ENCODE measurements around the gene USP35.
"Not testable (repeated sequence)": the region's sequence is repeated elsewhere in the genome, so short reads cannot be mapped to it uniquely, and the experiment has no call there.

The USP35 gene

GRCh38 chr11:78216021-78216420, 27.3 kb downstream of the USP35 start:
- DNase-seq (ENCODE audit: low read depth in 2 of 2, low spot score in 1 of 2) = no peak

DNA sequence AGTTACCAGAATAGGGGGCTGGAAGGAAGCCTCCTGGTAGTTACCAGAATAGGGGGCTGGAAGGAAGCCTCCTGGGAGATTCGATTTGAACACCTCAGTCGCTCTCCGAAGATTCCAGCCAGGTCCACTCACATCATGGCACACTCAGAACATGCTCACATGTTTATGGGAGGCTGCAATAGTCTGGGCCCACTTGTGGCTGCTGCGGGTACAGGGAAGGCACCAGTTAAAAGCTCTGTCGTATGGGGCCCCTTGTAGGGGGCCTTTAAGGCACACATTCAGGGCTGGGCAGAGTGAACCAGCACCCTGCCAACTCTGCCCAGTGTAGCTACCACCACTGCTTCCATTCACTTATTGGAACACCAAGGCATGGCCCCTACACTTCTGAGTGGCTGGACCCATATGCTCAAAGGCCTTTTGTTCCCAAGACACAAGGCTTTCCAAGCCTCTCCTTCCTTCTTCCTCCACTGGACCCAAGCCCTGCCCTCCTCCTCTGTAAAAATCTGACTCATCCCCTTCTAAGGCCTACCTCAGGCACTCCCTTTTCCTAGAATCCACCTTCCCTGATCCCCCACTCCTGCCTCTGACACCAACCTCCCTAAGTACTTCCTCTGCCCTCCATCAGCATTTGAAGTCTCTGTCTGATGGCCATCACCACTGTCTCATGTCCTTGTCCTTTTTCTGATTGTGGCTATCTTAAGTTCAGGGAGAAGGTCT, 28.0 kb downstream of the USP35 start:
- no peak for DNase-seq (ENCODE audit: low read depth in 2 of 2, low spot score in 1 of 2)

- no peak for DNase-seq (ENCODE audit: low read depth in 2 of 2, low spot score in 1 of 2)
Observed at GRCh38 chr11:78217650-78218541, 29.2 kb downstream of the USP35 start.

DNA sequence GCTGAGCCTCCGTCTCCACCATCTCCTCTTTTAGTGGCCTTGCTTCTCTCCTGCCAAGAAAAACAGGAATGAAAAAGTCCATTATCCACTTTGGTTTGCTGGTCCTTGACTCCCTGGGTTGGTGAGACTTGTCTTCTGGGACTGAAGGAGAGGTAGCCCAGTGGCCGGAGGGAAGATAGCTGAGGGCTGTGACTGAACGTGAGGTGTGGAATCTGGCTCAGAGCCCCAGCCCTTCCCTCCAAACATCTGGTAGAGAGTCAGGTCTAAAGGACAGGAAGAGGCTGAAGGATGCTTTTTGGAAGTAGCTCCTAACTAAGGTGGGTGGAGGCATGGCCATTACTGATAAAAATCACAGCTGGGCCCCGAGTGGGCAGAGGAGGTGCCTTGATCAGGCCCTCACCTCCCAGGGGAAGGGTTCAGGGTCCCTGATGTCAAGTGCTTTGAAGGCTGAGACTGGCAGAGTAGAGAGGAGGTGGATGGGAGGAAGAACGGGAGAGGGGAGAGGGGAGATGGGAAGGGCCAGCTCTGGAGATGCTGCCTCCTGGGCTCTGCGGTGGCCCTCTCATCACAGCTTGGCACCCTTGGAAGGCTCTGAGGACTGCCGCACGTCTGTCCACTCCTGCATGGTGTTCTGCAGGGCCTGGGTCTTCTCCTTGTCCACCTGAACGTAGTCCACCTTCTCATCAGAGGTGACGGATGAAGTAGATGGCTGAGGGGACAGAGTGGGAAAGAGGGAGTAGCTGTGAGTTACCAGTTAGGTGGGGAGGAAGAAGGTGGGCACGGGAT, 30.2 kb downstream of the USP35 start:
- DNase-seq (ENCODE audit: low read depth in 2 of 2, low spot score in 1 of 2) = no peak

- no peak for DNase-seq (ENCODE audit: low read depth in 2 of 2, low spot score in 1 of 2)
Observed at GRCh38 chr11:78219493-78220217, 30.9 kb downstream of the USP35 start.

- DNase-seq (ENCODE audit: low read depth in 2 of 2, low spot score in 1 of 2) = no peak
Observed at GRCh38 chr11:78220218-78221157, 31.8 kb downstream of the USP35 start.

GRCh38 chr11:78221396-78222315, 32.9 kb downstream of the USP35 start:
- no peak for DNase-seq (ENCODE audit: low read depth in 2 of 2, low spot score in 1 of 2)

GRCh38 chr11:78222726-78223125, 34.0 kb downstream of the USP35 start:
- DNase-seq (ENCODE audit: low read depth in 2 of 2, low spot score in 1 of 2) = not testable (repeated sequence)

- DNase-seq (ENCODE audit: low read depth in 2 of 2, low spot score in 1 of 2) = no peak
Observed at GRCh38 chr11:78223320-78223954, 34.7 kb downstream of the USP35 start.

GRCh38 chr11:78224506-78224905, 35.8 kb downstream of the USP35 start:
- DNase-seq (ENCODE audit: low read depth in 2 of 2, low spot score in 1 of 2) = no peak

GRCh38 chr11:78224906-78225420, 36.2 kb downstream of the USP35 start:
- DNase-seq (ENCODE audit: low read depth in 2 of 2, low spot score in 1 of 2) = no peak

DNA sequence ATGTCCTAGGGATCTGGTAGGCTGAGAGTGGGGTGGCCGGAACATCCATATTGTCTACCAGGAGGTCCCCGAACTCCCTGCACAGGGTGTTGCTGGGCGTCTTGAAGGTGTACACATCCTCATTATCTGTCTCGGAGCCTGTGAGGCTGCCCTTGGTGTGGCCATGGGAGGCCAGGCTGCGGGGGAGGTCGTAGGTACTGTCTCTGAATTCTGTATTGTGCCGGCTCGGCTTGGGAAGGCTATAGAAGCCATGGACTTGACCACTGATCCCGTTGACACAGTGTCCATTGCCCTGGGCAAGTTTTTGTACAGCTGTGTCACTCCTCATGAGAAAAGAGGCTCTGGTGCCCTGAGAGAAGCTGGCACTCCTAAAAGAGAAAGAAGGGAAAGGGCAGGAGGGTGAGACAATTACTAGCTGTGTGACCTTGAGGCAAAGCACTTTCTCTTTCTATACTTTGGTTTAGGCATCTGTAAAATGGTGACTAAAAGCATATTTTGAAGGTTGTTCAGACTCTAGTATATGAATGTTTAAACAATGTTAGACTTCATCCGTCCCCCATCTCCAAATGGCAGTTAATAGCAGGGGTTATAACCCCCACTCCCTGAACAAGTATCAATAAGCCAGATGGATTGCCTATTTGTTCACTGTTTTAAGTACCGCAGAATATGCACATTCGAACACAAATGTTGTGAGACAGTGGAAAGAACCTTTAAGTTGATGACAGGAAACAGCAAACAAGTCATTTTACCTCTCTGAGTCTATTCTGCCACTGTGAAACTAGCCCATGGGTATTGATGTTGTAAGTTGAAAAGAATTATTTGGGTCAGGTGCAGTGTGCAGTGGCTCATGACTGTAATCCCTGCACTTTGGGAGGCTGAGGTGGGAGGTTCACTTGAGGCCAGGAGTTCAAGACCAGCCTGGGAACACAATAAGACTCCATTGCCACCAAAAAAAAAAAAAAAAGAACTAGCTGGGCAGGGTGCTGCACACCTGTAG, 38.3 kb downstream of the USP35 start:
- no peak for DNase-seq (ENCODE audit: low read depth in 2 of 2, low spot score in 1 of 2)

DNA sequence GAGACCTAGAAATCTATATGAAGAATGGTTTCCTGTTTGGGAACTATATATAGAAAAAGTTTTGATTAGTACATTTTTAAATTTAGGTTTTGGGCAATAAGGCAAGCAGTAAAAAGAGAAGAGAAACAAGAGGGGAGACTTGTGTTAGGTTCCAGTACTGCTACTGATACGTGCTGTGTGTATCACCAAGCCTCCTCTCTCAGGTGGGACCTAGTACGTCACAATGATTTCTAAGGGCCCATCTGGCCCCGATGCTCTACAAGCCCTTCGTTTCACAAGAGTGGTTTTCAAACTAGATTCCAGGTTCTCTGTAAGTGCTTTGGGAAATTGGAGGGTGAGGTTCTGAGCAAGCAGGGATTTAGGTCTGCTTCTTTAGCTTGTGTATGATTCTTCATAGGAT, 39.2 kb downstream of the USP35 start:
- no peak for DNase-seq (ENCODE audit: low read depth in 2 of 2, low spot score in 1 of 2)

DNA sequence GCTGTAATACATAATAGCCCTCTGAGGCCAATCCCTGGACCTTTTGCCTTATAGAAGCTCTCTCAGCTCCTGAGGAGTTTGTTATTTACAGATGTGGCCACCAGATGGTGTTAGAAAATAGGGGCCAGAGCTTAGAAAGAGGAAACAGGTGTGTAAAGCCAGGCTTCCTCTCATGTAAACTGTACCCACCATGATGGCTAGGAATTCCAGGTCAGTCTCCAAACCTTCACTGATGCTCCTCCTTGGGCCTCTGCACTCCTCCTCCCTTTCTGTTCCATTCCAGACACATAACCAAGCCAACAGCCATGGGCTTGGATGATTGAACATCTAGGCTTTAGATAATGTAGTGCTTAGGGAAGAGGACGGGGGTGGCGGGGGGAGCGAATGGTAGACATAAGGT, 39.7 kb downstream of the USP35 start:
- no peak for DNase-seq (ENCODE audit: low read depth in 2 of 2, low spot score in 1 of 2)

DNA sequence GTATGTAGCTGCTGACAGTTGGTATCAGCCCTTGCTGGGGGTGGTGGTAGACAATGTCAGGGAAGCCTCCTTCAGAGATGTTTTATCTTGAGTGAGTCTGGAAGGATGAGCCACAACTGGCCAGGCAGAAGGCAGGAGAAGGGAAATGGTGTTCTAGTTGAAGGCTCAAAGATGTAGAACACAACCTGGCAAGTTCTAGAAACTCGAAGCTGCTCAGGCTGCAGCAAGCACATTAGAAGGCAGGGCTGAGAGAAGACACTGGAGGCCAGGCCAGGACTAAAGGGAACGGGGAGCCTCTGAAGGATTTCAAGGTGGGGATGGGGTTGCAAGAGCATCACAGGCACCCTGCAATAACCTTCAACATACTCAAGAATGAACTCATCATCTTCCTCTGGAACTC, 40.4 kb downstream of the USP35 start:
- no peak for DNase-seq (ENCODE audit: low read depth in 2 of 2, low spot score in 1 of 2)

- DNase-seq (ENCODE audit: low read depth in 2 of 2, low spot score in 1 of 2) = no peak
Observed at GRCh38 chr11:78230161-78230877, 41.6 kb downstream of the USP35 start.

All from stimulated activated CD8-positive, alpha-beta memory T cell treated with anti-CD3 and anti-CD28 coated beads, Interleukin-4, amount 100 ng/mL, for 4 hours (primary cell).